ENCODE measurements around the gene DHRS12. TPM values are rescaled to one million over a fixed set of nuclear protein-coding genes. Genes with fewer than 3 reads are reported as not detected.

Gene DHRS12
- total RNA-seq, 1 experiment from 2014 or later = 6.8 TPM

- DNase-seq (ENCODE audit: unreplicated experiment) = no peak
- H3K36me3 Mint-ChIP-seq (ENCODE audit: insufficient read depth, unreplicated experiment) = no peaks in the 10 kb centered on the region
- no peaks in the 10 kb centered on the region for H3K9me3 Mint-ChIP-seq (ENCODE audit: unreplicated experiment)
- H3K27me3 Mint-ChIP-seq (ENCODE audit: insufficient read depth, unreplicated experiment) = peaks cover 62% of the 10 kb centered on the region
- H3K4me1 Mint-ChIP-seq (ENCODE audit: insufficient read depth, unreplicated experiment) = peaks cover 15% of the 10 kb centered on the region
- intact Hi-C loops (cut with micrococcal nuclease) = no loop called here
- no peak for TF ChIP-seq CTCF (IDR thresholded peaks at IDR 0.05; ENCODE audit: unreplicated experiment)
- ChIA-PET POLR2A (no interaction called here), CTCF (interaction anchor here (0.6 to 1.3 kb wide), 3 partner anchors 35 to 1026 kb away, joined by 3 read pairs; no protein-coding TSS in a partner anchor)
- no peak overlapping the region for H3K27ac Mint-ChIP-seq (ENCODE audit: low read depth, unreplicated experiment)
- no TSS peak for BruUV-seq (replicated peaks)
- no peak overlapping the region for H3K4me3 Mint-ChIP-seq (ENCODE audit: unreplicated experiment)
Measured at GRCh38 chr13:51818276-51818675, 14.3 kb upstream of the DHRS12 start.

DNA sequence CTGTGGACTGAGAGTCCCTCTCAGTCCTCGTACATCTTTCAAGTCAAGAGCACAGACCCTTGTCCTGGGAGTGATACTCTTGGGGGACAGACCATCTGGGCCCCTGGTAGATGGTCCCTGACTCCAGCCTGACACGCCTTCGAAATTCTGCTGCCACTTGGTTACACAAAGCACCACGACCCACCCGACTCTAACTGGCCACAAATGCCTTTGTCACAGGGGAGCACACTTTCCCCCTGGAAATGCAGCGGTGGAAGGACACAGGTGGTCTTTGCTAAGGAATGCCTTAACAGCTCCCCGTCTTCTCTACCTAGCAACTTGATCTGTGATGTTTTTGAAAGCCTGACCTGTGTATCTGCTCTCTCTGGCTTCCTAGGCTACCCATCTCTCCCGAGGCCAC is 13.8 kb upstream of the DHRS12 start:
- H3K36me3 Mint-ChIP-seq (ENCODE audit: insufficient read depth, unreplicated experiment) = no peaks in the 10 kb centered on the region
- ChIA-PET POLR2A (no interaction called here), CTCF (interaction anchor here (0.7 to 1.3 kb wide), 3 partner anchors 144 to 1026 kb away, joined by 3 to 5 read pairs (median 3); no protein-coding TSS in a partner anchor)
- H3K27ac Mint-ChIP-seq (ENCODE audit: low read depth, unreplicated experiment) = no peak overlapping the region
- no peak overlapping the region for H3K4me3 Mint-ChIP-seq (ENCODE audit: unreplicated experiment)
- H3K9me3 Mint-ChIP-seq (ENCODE audit: unreplicated experiment) = no peaks in the 10 kb centered on the region
- DNase-seq (ENCODE audit: unreplicated experiment) = no peak
- H3K27me3 Mint-ChIP-seq (ENCODE audit: insufficient read depth, unreplicated experiment) = peaks cover 62% of the 10 kb centered on the region
- TF ChIP-seq CTCF (IDR thresholded peaks at IDR 0.05; ENCODE audit: unreplicated experiment) = no peak
- intact Hi-C loops (cut with micrococcal nuclease) = no loop called here
- H3K4me1 Mint-ChIP-seq (ENCODE audit: insufficient read depth, unreplicated experiment) = peaks cover 15% of the 10 kb centered on the region
- BruUV-seq (replicated peaks) = no TSS peak

- H3K4me3 Mint-ChIP-seq (ENCODE audit: unreplicated experiment) = no peak overlapping the region
- ChIA-PET CTCF (interaction anchor here (0.6 to 4.6 kb wide), 15 partner anchors 8 to 1059 kb away, joined by 4 to 69 read pairs (median 9); partner anchors contain the start of gene NEK5), POLR2A (no interaction called here)
- BruUV-seq (replicated peaks) = no TSS peak
- H3K27ac Mint-ChIP-seq (ENCODE audit: low read depth, unreplicated experiment) = no peak overlapping the region
- intact Hi-C loops (cut with micrococcal nuclease) = no loop called here
- H3K9me3 Mint-ChIP-seq (ENCODE audit: unreplicated experiment) = no peaks in the 10 kb centered on the region
- H3K27me3 Mint-ChIP-seq (ENCODE audit: insufficient read depth, unreplicated experiment) = peaks cover 54% of the 10 kb centered on the region
- DNase-seq (ENCODE audit: unreplicated experiment) = peak; percentile 87
- peaks cover 15% of the 10 kb centered on the region for H3K4me1 Mint-ChIP-seq (ENCODE audit: insufficient read depth, unreplicated experiment)
- no peak for TF ChIP-seq CTCF (IDR thresholded peaks at IDR 0.05; ENCODE audit: unreplicated experiment)
- no peaks in the 10 kb centered on the region for H3K36me3 Mint-ChIP-seq (ENCODE audit: insufficient read depth, unreplicated experiment)
Measured at GRCh38 chr13:51816604-51817249, 12.8 kb upstream of the DHRS12 start.

DNA sequence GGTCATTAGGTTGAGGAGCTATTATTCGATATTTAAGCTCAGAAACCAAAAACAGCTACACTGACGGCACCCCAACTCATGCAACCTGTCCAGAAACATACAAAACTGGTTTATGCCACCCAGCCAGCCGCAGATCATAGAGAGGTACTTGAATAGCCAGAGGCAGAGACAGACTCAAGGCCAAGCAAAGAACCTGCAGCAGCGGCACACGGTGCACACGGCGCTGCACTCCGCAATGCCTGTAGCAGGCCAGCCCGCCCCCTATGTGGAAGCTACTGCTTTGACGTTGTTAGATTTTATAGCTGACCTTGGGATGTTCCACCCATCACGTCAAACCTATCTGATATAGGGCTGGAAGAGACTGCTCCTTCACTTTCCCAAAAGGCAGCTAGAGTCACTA is 11.9 kb upstream of the DHRS12 start:
- POLR2A ChIA-PET = interaction anchor here (1.1 to 1.8 kb wide), 2 partner anchors 12 to 312 kb away, joined by 4 to 6 read pairs; no protein-coding TSS in a partner anchor
- H3K27ac Mint-ChIP-seq (ENCODE audit: low read depth, unreplicated experiment) = no peak overlapping the region
- no TSS peak for BruUV-seq (replicated peaks)

More for the DNA sequence above, 11.9 kb upstream of the DHRS12 start:
- no peaks in the 10 kb centered on the region for H3K36me3 Mint-ChIP-seq (ENCODE audit: insufficient read depth, unreplicated experiment)
- no peak for DNase-seq (ENCODE audit: unreplicated experiment)
- H3K9me3 Mint-ChIP-seq (ENCODE audit: unreplicated experiment) = no peaks in the 10 kb centered on the region
- H3K4me3 Mint-ChIP-seq (ENCODE audit: unreplicated experiment) = no peak overlapping the region
- TF ChIP-seq CTCF (IDR thresholded peaks at IDR 0.05; ENCODE audit: unreplicated experiment) = no peak
- CTCF ChIA-PET = interaction anchor here (0.6 to 4.6 kb wide), 47 partner anchors 9 to 1058 kb away, joined by 3 to 69 read pairs (median 5); partner anchors contain the start of genes NEK5 and TMEM272
- H3K27me3 Mint-ChIP-seq (ENCODE audit: insufficient read depth, unreplicated experiment) = peaks cover 45% of the 10 kb centered on the region
- intact Hi-C loops (cut with micrococcal nuclease) = loop anchor here (1.0 to 2.0 kb wide), 3 partner anchors 17 to 311 kb away; no protein-coding TSS in a partner anchor
- peaks cover 15% of the 10 kb centered on the region for H3K4me1 Mint-ChIP-seq (ENCODE audit: insufficient read depth, unreplicated experiment)

All from MCF 10A (cell line).